ENCODE results near the gene PPP1R9A.

PPP1R9A gene

GRCh38 chr7:95132500-95132899 lies 225.1 kb downstream of the PPP1R9A start:
- POLR2A ChIA-PET = no interaction called here

GRCh38 chr7:95139922-95140321 lies 232.5 kb downstream of the PPP1R9A start:
- POLR2A ChIA-PET = no interaction called here
- CTCF ChIA-PET = no interaction called here
- no peak for DNase-seq (ENCODE audit: extremely low spot score)
- no peak for TF ChIP-seq NFRKB (IDR thresholded peaks at IDR 0.05)
- TF ChIP-seq SP1 (IDR thresholded peaks at IDR 0.05) = no peak
- no peak for TF ChIP-seq SUZ12 (IDR thresholded peaks at IDR 0.05)
- TF ChIP-seq FOXA1 (IDR thresholded peaks at IDR 0.05) = no peak

More at GRCh38 chr7:95132500-95132899, 225.1 kb downstream of the PPP1R9A start:
- TF ChIP-seq L3MBTL2 (conservative IDR thresholded peaks at IDR 0.05) = no peak
- no peak for TF ChIP-seq FOXK2 (IDR thresholded peaks at IDR 0.05)
- no peak for TF ChIP-seq SP1 (IDR thresholded peaks at IDR 0.05)
- no peak for TF ChIP-seq SUZ12 (IDR thresholded peaks at IDR 0.05)
- CTCF ChIA-PET = interaction anchor here (0.6 kb wide), 1 partner anchor 110 kb away, joined by 3 read pairs; no protein-coding TSS in a partner anchor
- DNase-seq (ENCODE audit: extremely low spot score) = no peak

GRCh38 chr7:95141755-95142154 lies 234.4 kb downstream of the PPP1R9A start:
- ChIA-PET CTCF (no interaction called here), POLR2A (no interaction called here)
- DNase-seq (ENCODE audit: extremely low spot score) = no peak
- TF ChIP-seq ZNF384 (IDR thresholded peaks at IDR 0.05) (no peak), FOXK2 (IDR thresholded peaks at IDR 0.05) (no peak), CTBP1 (IDR thresholded peaks at IDR 0.05; ENCODE audit: borderline replicate concordance) (no peak), ELF4 (IDR thresholded peaks at IDR 0.05) (no peak), HDGF (IDR thresholded peaks at IDR 0.05; ENCODE audit: borderline replicate concordance) (no peak), FOXA1 (IDR thresholded peaks at IDR 0.05) (no peak), TARDBP (IDR thresholded peaks at IDR 0.05) (no peak), SP1 (IDR thresholded peaks at IDR 0.05) (no peak), BHLHE40 (IDR thresholded peaks at IDR 0.05; ENCODE audit: borderline replicate concordance) (no peak), PKNOX1 (IDR thresholded peaks at IDR 0.05) (no peak)

- DNase-seq (ENCODE audit: extremely low spot score) = no peak
- POLR2A ChIA-PET = no interaction called here
- no peak for TF ChIP-seq L3MBTL2 (conservative IDR thresholded peaks at IDR 0.05)
- no peak for TF ChIP-seq ELF4 (IDR thresholded peaks at IDR 0.05)
- no peak for TF ChIP-seq FOXA1 (IDR thresholded peaks at IDR 0.05)
- TF ChIP-seq SUZ12 (IDR thresholded peaks at IDR 0.05) = no peak
- no peak for TF ChIP-seq ARNT (IDR thresholded peaks at IDR 0.05)
- TF ChIP-seq FOXM1 (IDR thresholded peaks at IDR 0.05; ENCODE audit: borderline replicate concordance) = no peak
- no peak for TF ChIP-seq TARDBP (IDR thresholded peaks at IDR 0.05)
- no peak for TF ChIP-seq LEF1 (IDR thresholded peaks at IDR 0.05; ENCODE audit: borderline replicate concordance)
- TF ChIP-seq PKNOX1 (IDR thresholded peaks at IDR 0.05) = no peak
- no peak for TF ChIP-seq NFRKB (IDR thresholded peaks at IDR 0.05)
- no peak for TF ChIP-seq SP1 (IDR thresholded peaks at IDR 0.05)
- no peak for TF ChIP-seq FOXK2 (IDR thresholded peaks at IDR 0.05)
- no peak for TF ChIP-seq ZNF384 (IDR thresholded peaks at IDR 0.05)
- CTCF ChIA-PET = no interaction called here
Observed at GRCh38 chr7:95144256-95144655, 236.9 kb downstream of the PPP1R9A start.

GRCh38 chr7:95155965-95156364 lies 248.6 kb downstream of the PPP1R9A start:
- ChIA-PET POLR2A (no interaction called here), CTCF (no interaction called here)
- DNase-seq (ENCODE audit: extremely low spot score) = no peak
- TF ChIP-seq PKNOX1 (IDR thresholded peaks at IDR 0.05) (no peak), ZNF384 (IDR thresholded peaks at IDR 0.05) (no peak), L3MBTL2 (conservative IDR thresholded peaks at IDR 0.05) (no peak), CTBP1 (IDR thresholded peaks at IDR 0.05; ENCODE audit: borderline replicate concordance) (no peak), SUZ12 (IDR thresholded peaks at IDR 0.05) (no peak), ELF4 (IDR thresholded peaks at IDR 0.05) (no peak), SP1 (IDR thresholded peaks at IDR 0.05) (no peak), LEF1 (IDR thresholded peaks at IDR 0.05; ENCODE audit: borderline replicate concordance) (no peak), ARNT (IDR thresholded peaks at IDR 0.05) (no peak), HDGF (IDR thresholded peaks at IDR 0.05; ENCODE audit: borderline replicate concordance) (no peak), FOXA1 (IDR thresholded peaks at IDR 0.05) (no peak), NFRKB (IDR thresholded peaks at IDR 0.05) (no peak), BHLHE40 (IDR thresholded peaks at IDR 0.05; ENCODE audit: borderline replicate concordance) (no peak)

- no peak for DNase-seq (ENCODE audit: extremely low spot score)
- CTCF ChIA-PET = no interaction called here
- POLR2A ChIA-PET = no interaction called here
- TF ChIP-seq FOXA1 (IDR thresholded peaks at IDR 0.05) = no peak
Observed at GRCh38 chr7:95157381-95157780, 250.0 kb downstream of the PPP1R9A start.

GRCh38 chr7:95169678-95170077 lies 262.3 kb downstream of the PPP1R9A start:
- CTCF ChIA-PET = interaction anchor here (0.8 kb wide), 1 partner anchor 65 kb away, joined by 3 read pairs; no protein-coding TSS in a partner anchor
- TF ChIP-seq HDGF (IDR thresholded peaks at IDR 0.05; ENCODE audit: borderline replicate concordance) (no peak), SP1 (IDR thresholded peaks at IDR 0.05) (no peak), FOXM1 (IDR thresholded peaks at IDR 0.05; ENCODE audit: borderline replicate concordance) (no peak), PKNOX1 (IDR thresholded peaks at IDR 0.05) (no peak), LEF1 (IDR thresholded peaks at IDR 0.05; ENCODE audit: borderline replicate concordance) (no peak), ELF4 (IDR thresholded peaks at IDR 0.05) (no peak), SUZ12 (IDR thresholded peaks at IDR 0.05) (no peak)
- POLR2A ChIA-PET = no interaction called here
- no peak for DNase-seq (ENCODE audit: extremely low spot score)

Measured in HEK293T (cell line).